GM21576 (cell line): ENCODE data around the gene HAUS2.
A peak's percentile ranks its signal among the peaks of the same experiment; 100 is the strongest.

ENCODE experiments used
- ATAC-seq: cut with Tn5 transposase; IDR thresholded peaks from one replicate; pipeline ENCODE4 v1.9.1; 2021; ENCODE audit warnings: mild to moderate bottlenecking, moderate library complexity; ENCODE audit not compliant: unreplicated experiment

Gene HAUS2

GRCh38 chr15:42605796-42606195 is 57.2 kb downstream of the HAUS2 start:
- no peak for ATAC-seq

- peak; percentile 50 for ATAC-seq
These were observed 59.5 kb downstream of the HAUS2 start for GRCh38 chr15:42608110-42608531.

- no peak for ATAC-seq
These were observed 60.3 kb downstream of the HAUS2 start for GRCh38 chr15:42608752-42609488.

GRCh38 chr15:42611532-42611931 is 62.9 kb downstream of the HAUS2 start:
- no peak for ATAC-seq

- ATAC-seq = no peak
These were observed 63.8 kb downstream of the HAUS2 start for GRCh38 chr15:42612367-42612912.

- no peak for ATAC-seq
These were observed 67.5 kb downstream of the HAUS2 start for GRCh38 chr15:42616107-42616506.
